ENCODE measurements around the gene CDH4. TPM values are rescaled to one million over a fixed set of nuclear protein-coding genes. Genes with fewer than 3 reads are reported as not detected.

CDH4 gene
- total RNA-seq, 1 experiment from 2014 or later = not detected

DNA sequence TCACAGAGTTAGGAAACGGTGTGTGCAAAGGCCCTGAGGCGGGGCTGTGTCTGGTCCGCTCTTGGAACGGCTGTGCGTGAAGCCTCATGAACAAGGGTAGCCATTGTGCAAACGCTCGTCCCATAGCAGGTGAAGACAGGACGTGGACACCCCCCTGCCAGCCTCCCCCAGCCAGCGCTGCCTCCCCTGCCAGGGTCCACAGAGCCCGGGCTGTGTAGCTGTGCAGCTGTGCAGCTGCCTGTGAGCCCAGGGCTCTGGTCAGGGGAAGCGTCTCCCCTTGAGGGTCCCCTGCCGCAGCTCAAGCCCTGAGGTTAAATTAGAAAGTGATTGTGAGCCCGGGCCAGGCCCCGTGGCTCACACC, 674.2 kb downstream of the CDH4 start:
- no peak overlapping the region for H3K4me3 ChIP-seq (ENCODE audit: low read depth, low read length)
- H3K4me3 Mint-ChIP-seq (ENCODE audit: unreplicated experiment) = no peak overlapping the region
- no peaks in the 10 kb centered on the region for H3K9me3 Mint-ChIP-seq (ENCODE audit: unreplicated experiment)
- H3K27ac Mint-ChIP-seq (ENCODE audit: unreplicated experiment) = no peak overlapping the region
- ChIA-PET CTCF (no interaction called here), POLR2A (no interaction called here)
- peaks cover 17% of the 10 kb centered on the region for H3K9me3 ChIP-seq
- BruUV-seq (replicated peaks) = no TSS peak
- no peaks in the 10 kb centered on the region for H3K4me1 ChIP-seq
- H3K36me3 ChIP-seq (ENCODE audit: control insufficient read depth, insufficient read depth, low read length) = no peaks in the 10 kb centered on the region
- TF ChIP-seq CTCF (IDR thresholded peaks at IDR 0.05; ENCODE audit: insufficient read depth in 1 of 2, low read depth in 1 of 2, low read length in 1 of 2, severe bottlenecking in 1 of 2, unreplicated experiment in 1 of 2) = no peak
- H3K27me3 Mint-ChIP-seq (ENCODE audit: insufficient read depth, unreplicated experiment) = peaks cover 22% of the 10 kb centered on the region
- peaks cover 4% of the 10 kb centered on the region for H3K36me3 Mint-ChIP-seq (ENCODE audit: insufficient read depth, unreplicated experiment)
- intact Hi-C loops (cut with micrococcal nuclease; ENCODE audit: unreplicated experiment) = no loop called here
- H3K4me1 Mint-ChIP-seq (ENCODE audit: low read depth, unreplicated experiment) = no peaks in the 10 kb centered on the region
- H3K27me3 ChIP-seq (replicated peaks; ENCODE audit: control insufficient read depth, insufficient read depth, low read length) = no peaks in the 10 kb centered on the region
- DNase-seq = no peak

GRCh38 chr20:61926796-61927192, 674.7 kb downstream of the CDH4 start:
- POLR2A ChIA-PET = no interaction called here
- intact Hi-C loops (cut with micrococcal nuclease; ENCODE audit: unreplicated experiment) = no loop called here
- H3K9me3 Mint-ChIP-seq (ENCODE audit: unreplicated experiment) = no peaks in the 10 kb centered on the region
- peaks cover 6% of the 10 kb centered on the region for H3K36me3 Mint-ChIP-seq (ENCODE audit: insufficient read depth, unreplicated experiment)
- no peak overlapping the region for H3K4me3 Mint-ChIP-seq (ENCODE audit: unreplicated experiment)
- peaks cover 22% of the 10 kb centered on the region for H3K27me3 Mint-ChIP-seq (ENCODE audit: insufficient read depth, unreplicated experiment)
- no peaks in the 10 kb centered on the region for H3K27me3 ChIP-seq (replicated peaks; ENCODE audit: control insufficient read depth, insufficient read depth, low read length)
- DNase-seq = no peak
- CTCF ChIA-PET = no interaction called here
- H3K4me3 ChIP-seq (ENCODE audit: low read depth, low read length) = no peak overlapping the region
- BruUV-seq (replicated peaks) = no TSS peak
- no peak for TF ChIP-seq CTCF (IDR thresholded peaks at IDR 0.05; ENCODE audit: insufficient read depth in 1 of 2, low read depth in 1 of 2, low read length in 1 of 2, severe bottlenecking in 1 of 2, unreplicated experiment in 1 of 2)
- H3K9me3 ChIP-seq = peaks cover 17% of the 10 kb centered on the region
- H3K4me1 ChIP-seq = no peaks in the 10 kb centered on the region
- H3K4me1 Mint-ChIP-seq (ENCODE audit: low read depth, unreplicated experiment) = no peaks in the 10 kb centered on the region
- no peaks in the 10 kb centered on the region for H3K36me3 ChIP-seq (ENCODE audit: control insufficient read depth, insufficient read depth, low read length)
- no peak overlapping the region for H3K27ac Mint-ChIP-seq (ENCODE audit: unreplicated experiment)

GRCh38 chr20:61927193-61927825, 675.2 kb downstream of the CDH4 start:
- no TSS peak for BruUV-seq (replicated peaks)
- ChIA-PET POLR2A (no interaction called here), CTCF (no interaction called here)
- Histone ChIP-seq H3K4me1 (no peaks in the 10 kb centered on the region), H3K36me3 (ENCODE audit: control insufficient read depth, insufficient read depth, low read length) (no peaks in the 10 kb centered on the region), H3K27me3 (replicated peaks; ENCODE audit: control insufficient read depth, insufficient read depth, low read length) (no peaks in the 10 kb centered on the region), H3K9me3 (peaks cover 17% of the 10 kb centered on the region), H3K4me3 (ENCODE audit: low read depth, low read length) (no peak overlapping the region)
- Mint-ChIP-seq H3K27me3 (ENCODE audit: insufficient read depth, unreplicated experiment) (peaks cover 22% of the 10 kb centered on the region), H3K9me3 (ENCODE audit: unreplicated experiment) (no peaks in the 10 kb centered on the region), H3K4me3 (ENCODE audit: unreplicated experiment) (no peak overlapping the region), H3K36me3 (ENCODE audit: insufficient read depth, unreplicated experiment) (peaks cover 6% of the 10 kb centered on the region), H3K27ac (ENCODE audit: unreplicated experiment) (no peak overlapping the region), H3K4me1 (ENCODE audit: low read depth, unreplicated experiment) (no peaks in the 10 kb centered on the region)
- TF ChIP-seq CTCF (IDR thresholded peaks at IDR 0.05; ENCODE audit: insufficient read depth in 1 of 2, low read depth in 1 of 2, low read length in 1 of 2, severe bottlenecking in 1 of 2, unreplicated experiment in 1 of 2) = no peak
- no peak for DNase-seq
- intact Hi-C loops (cut with micrococcal nuclease; ENCODE audit: unreplicated experiment) = no loop called here
